Cardiac fibroblast (primary cell): ENCODE results near the gene ARHGEF35.
"Not testable (repeated sequence)": the region's sequence is repeated elsewhere in the genome, so short reads cannot be mapped to it uniquely, and the experiment has no call there.

Experiments
- DNase-seq, 2 donors: peaks; one replicate each; pipeline versions ENCODE4 v3.0.0 to v3.0.0-alpha.2; 2010; ENCODE audit warnings: low read depth in 2 of 2
- H3K4me3 ChIP-seq, 2 donors: replicated peaks in 1 of 2; 1 replicate in 1 of 2; 2 replicates in 1 of 2; pipeline ENCODE4 v1.5.1; 2011; ENCODE audit warnings: low read depth in 2 of 2, low read length in 2 of 2, mild to moderate bottlenecking in 2 of 2, moderate library complexity in 1 of 2
- CTCF ChIP-seq: IDR thresholded peaks from one replicate; pipeline ENCODE4 v1.5.1; 2011; ENCODE audit warnings: low read depth, mild to moderate bottlenecking, low read length, inconsistent platforms

ARHGEF35 gene

GRCh38 chr7:144188578-144189171 lies 7.0 kb downstream of the ARHGEF35 start:
- not testable (repeated sequence) for DNase-seq, H3K4me3 ChIP-seq

GRCh38 chr7:144187848-144188247 lies 7.8 kb downstream of the ARHGEF35 start:
- not testable (repeated sequence) for H3K4me3 ChIP-seq, DNase-seq

- not testable (repeated sequence) for DNase-seq, H3K4me3 ChIP-seq
Measured at GRCh38 chr7:144183166-144183565, 12.5 kb downstream of the ARHGEF35 start, which contains the start of gene CTAGE4. TSS of gene CTAGE4 (plus strand) at chr7:144183466. CDS start at chr7:144183504, 38 bp downstream.

- DNase-seq, H3K4me3 ChIP-seq: not testable (repeated sequence)
Measured at GRCh38 chr7:144179165-144179479, 16.5 kb downstream of the ARHGEF35 start.

- peak; percentile 34 for TF ChIP-seq CTCF
- H3K4me3 ChIP-seq: not testable (repeated sequence)
- peak; percentile 32 to 52 for DNase-seq
Measured at GRCh38 chr7:144178380-144179164, 17.1 kb downstream of the ARHGEF35 start.

GRCh38 chr7:144174613-144175012 lies 21.0 kb downstream of the ARHGEF35 start:
- H3K4me3 ChIP-seq: no peak overlapping the region
- DNase-seq: no peak
- no peak for TF ChIP-seq CTCF

- H3K4me3 ChIP-seq: not testable (repeated sequence)
- peak; percentile 4 to 70 for DNase-seq
Measured at GRCh38 chr7:144171594-144172350, 23.9 kb downstream of the ARHGEF35 start.

- no peak for DNase-seq
- no peak for TF ChIP-seq CTCF
- no peak overlapping the region for H3K4me3 ChIP-seq
Measured at GRCh38 chr7:144164784-144165183, 30.8 kb downstream of the ARHGEF35 start.

- no peak overlapping the region for H3K4me3 ChIP-seq
- no peak for DNase-seq
- TF ChIP-seq CTCF: no peak
Measured at GRCh38 chr7:144158861-144159260, 36.8 kb downstream of the ARHGEF35 start.
